NB4 (cell line): Measurements from ENCODE around the gene ARL5B.

Source experiments
- DNase-seq: peaks from one replicate; pipeline ENCODE4 v3.0.0; 2010; ENCODE audit warnings: low read depth
- H3K4me3 ChIP-seq: one replicate; pipeline ENCODE4 v1.5.1; 2011; ENCODE audit warnings: mild to moderate bottlenecking, low read depth, low read length, moderate library complexity
- MYC ChIP-seq: IDR thresholded peaks from 2 replicates; pipeline ENCODE4 v1.6.1; 2011; ENCODE audit warnings: low read depth, low read length
- POLR2A ChIP-seq: IDR thresholded peaks from 2 replicates; pipeline ENCODE4 v1.6.1; 2011; ENCODE audit warnings: mild to moderate bottlenecking; ENCODE audit not compliant: insufficient read length; ENCODE audit errors: extremely low read depth
- TF ChIP-seq, protein P1 (sequence below): IDR thresholded peaks from one replicate; pipeline ENCODE4 v1.5.1; 2012; ENCODE audit warnings: low read depth, low read length
- TF ChIP-seq, protein P2 (sequence below): IDR thresholded peaks from 2 replicates; pipeline ENCODE4 v1.6.1; 2011; ENCODE audit warnings: low read depth, low read length

Gene ARL5B, protein sequence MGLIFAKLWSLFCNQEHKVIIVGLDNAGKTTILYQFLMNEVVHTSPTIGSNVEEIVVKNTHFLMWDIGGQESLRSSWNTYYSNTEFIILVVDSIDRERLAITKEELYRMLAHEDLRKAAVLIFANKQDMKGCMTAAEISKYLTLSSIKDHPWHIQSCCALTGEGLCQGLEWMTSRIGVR

DNA sequence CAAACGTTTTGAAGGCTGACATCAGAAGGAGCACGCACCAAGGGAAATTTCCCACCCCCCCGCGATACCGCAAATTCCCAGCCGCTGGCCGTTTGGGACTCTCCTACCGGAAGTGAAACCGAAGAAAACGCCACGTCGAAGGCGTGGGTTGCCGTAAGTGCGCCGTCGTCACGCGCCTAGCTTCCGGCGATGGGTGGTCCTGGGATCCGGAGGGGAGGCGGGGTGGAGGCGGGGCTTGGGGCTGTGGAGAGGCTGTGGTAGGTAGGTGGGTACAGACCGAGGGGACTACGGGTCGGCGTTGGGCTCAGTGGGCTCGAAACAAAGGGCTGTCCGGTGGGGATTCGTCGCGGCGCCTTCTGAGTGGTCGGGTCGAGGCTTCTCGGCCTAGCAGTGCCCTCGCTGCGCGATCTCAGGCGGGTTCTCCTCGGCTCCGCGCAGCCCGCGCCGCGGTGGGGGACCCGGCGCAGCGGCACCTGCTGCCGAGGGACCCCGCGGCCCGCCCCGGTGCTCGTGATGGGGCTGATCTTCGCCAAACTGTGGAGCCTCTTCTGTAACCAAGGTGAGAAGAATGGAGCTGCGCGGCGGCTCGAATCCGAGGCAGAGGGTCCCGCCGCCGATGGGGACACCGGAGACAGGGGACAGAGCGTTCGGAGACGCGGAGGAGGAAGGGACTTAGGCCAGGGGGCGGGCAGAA lies at the start of gene ARL5B:
ARL5B (plus strand) TSS at position 307 of the 694 bp plus-strand sequence; CDS start at position 514, 207 bp downstream.
- peak within 1 kb of the TSS; percentile 92 for H3K4me3 ChIP-seq
- peak; percentile 93 for DNase-seq
- TF ChIP-seq MYC = peak; percentile 41; the same call in 1 of the 2 replicates
- TF ChIP-seq, protein P1, sequence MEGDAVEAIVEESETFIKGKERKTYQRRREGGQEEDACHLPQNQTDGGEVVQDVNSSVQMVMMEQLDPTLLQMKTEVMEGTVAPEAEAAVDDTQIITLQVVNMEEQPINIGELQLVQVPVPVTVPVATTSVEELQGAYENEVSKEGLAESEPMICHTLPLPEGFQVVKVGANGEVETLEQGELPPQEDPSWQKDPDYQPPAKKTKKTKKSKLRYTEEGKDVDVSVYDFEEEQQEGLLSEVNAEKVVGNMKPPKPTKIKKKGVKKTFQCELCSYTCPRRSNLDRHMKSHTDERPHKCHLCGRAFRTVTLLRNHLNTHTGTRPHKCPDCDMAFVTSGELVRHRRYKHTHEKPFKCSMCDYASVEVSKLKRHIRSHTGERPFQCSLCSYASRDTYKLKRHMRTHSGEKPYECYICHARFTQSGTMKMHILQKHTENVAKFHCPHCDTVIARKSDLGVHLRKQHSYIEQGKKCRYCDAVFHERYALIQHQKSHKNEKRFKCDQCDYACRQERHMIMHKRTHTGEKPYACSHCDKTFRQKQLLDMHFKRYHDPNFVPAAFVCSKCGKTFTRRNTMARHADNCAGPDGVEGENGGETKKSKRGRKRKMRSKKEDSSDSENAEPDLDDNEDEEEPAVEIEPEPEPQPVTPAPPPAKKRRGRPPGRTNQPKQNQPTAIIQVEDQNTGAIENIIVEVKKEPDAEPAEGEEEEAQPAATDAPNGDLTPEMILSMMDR = no peak
- TF ChIP-seq POLR2A = peak; percentile 57
- TF ChIP-seq, protein P2, sequence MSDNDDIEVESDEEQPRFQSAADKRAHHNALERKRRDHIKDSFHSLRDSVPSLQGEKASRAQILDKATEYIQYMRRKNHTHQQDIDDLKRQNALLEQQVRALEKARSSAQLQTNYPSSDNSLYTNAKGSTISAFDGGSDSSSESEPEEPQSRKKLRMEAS = peak; percentile 39; the same call in 1 of the 2 replicates

DNA sequence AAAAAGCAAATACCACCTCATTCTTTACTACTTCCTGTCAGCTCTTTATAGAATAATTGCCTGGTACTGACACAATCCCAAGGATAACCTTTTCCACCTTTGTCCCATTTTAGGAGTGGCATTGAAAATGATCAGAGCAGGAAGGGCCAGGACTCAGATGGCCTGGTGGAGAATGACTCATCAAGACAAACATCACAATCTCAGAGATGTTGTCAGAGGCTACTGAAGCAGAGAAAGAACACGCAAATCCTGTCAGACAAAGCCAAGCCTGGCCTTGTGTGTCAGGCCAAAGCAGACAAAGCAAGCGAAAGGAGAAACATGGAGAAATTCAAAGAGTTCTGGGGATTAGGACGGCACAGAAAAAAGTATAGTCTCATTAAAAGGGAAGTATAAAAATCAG lies 48.7 kb upstream of the ARL5B start:
- DNase-seq = no peak
- TF ChIP-seq POLR2A = no peak
- TF ChIP-seq, protein P1 = no peak
- TF ChIP-seq, protein P2 = no peak
- TF ChIP-seq MYC = no peak

DNA sequence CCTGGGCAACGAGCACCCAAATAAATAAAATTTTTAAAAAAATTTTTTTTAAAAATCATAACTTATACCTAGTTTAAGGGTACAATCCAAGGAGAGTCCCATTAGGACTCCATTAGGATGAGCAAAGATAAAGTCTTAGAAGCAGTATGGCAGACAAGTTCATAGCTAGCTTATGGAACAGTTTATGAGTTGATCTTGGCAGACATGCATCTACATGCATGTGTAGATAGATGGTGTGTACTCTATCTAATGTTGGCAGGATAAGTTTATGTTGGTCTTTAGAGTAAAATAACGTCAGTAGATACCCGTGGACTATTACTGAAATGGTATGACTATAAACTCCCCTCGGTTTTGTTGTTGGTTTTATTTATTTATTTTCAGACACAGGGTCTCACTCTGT lies 48.1 kb upstream of the ARL5B start:
- no peak overlapping the region for H3K4me3 ChIP-seq
- TF ChIP-seq, protein P2 = no peak
- TF ChIP-seq, protein P1 = no peak
- no peak for DNase-seq

More for the DNA sequence above, 48.7 kb upstream of the ARL5B start:
- no peak overlapping the region for H3K4me3 ChIP-seq

DNA sequence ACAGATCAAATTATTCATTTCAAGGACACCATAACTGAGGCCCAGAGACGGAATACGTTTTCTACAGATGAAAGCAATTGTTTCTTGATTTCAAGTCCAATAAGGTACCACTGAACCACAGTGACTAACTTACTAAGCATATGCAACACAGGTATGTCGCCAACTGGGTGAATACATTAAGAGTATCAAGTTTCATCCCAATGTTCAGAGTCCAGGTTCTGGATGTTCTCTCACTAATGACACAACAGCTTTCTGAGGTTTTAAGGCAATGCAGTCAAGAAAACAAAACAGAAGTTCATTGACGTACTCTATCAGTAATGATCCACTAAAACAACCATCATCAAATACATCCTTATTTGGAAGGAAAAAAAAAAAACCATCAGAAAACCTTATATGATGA lies 43.6 kb upstream of the ARL5B start:
- TF ChIP-seq POLR2A = no peak
- TF ChIP-seq, protein P2 = no peak
- TF ChIP-seq, protein P1 = no peak
- no peak for TF ChIP-seq MYC
- no peak for DNase-seq
- no peak overlapping the region for H3K4me3 ChIP-seq

DNA sequence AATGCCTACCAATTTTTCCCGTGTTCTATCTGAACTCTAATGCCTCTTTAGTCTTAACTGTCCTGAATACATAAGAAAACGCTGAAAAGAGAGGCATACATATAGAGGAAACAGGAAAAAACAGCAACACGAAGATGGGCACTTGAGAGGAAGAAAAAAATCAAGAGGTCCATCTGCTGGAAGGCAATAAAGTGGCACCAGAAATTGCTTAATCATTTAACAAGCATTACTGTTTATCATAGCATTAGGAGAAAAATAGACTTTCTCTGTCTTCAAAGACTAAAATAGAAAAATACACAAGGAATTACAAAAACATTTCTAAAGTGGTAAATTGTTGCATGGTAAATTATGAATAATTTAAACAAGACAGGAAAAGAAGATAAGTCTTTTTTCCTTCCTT lies 42.9 kb upstream of the ARL5B start:
- no peak overlapping the region for H3K4me3 ChIP-seq
- peak; percentile 9 for DNase-seq
- TF ChIP-seq, protein P1 = no peak
- TF ChIP-seq, protein P2 = no peak
- no peak for TF ChIP-seq POLR2A
- no peak for TF ChIP-seq MYC

DNA sequence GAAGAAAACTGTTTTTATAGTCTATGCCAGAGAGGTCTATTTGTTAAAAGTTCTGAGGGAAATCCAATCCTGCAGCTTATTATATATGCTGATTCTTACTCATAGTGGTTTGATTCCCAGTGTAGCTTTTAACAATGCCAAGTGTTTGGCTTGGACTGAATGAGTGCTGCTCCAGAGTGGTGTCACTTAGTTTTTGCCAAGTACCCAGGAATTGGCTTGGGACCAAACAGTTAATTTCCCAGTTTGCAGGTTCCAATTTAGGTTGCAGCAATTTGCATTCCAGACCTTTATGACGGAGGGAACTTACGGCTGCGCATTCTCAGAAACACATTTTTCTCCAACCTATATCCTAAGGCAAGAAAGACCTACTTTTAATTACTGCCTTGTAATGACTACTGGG lies 40.2 kb upstream of the ARL5B start:
- DNase-seq = no peak
- H3K4me3 ChIP-seq = no peak overlapping the region
- TF ChIP-seq, protein P2 = no peak
- no peak for TF ChIP-seq MYC
- TF ChIP-seq POLR2A = no peak
- TF ChIP-seq, protein P1 = no peak
